Neural cell (in vitro differentiated cells): Measurements from ENCODE around the gene NPM1. TPM values are rescaled to one million over a fixed set of nuclear protein-coding genes. Genes with fewer than 3 reads are reported as not detected.

Experiments
- H2AFZ ChIP-seq: fragments of 200-600, 300-800 bp; sonication (generic), shearing (Covaris generic); 2 replicates; pipeline ENCODE4 v1.6.0; 2014; ENCODE audit warnings: low read depth, mild to moderate bottlenecking, antibody characterized with exemption, low read length, moderate library complexity
- H3F3A ChIP-seq: fragments of 200-600 bp; shearing (Covaris generic); 2 replicates; pipeline ENCODE4 v1.6.1; 2016; ENCODE audit warnings: mild to moderate bottlenecking, moderate library complexity, mixed read lengths, antibody characterized with exemption, low read length; ENCODE audit not compliant: insufficient read depth, poor library complexity, severe bottlenecking
- H3K27ac ChIP-seq: fragments of 200-600, 300-800 bp; sonication (generic), shearing (Covaris generic); 2 replicates; pipeline ENCODE4 v1.5.1; 2014; ENCODE audit warnings: mild to moderate bottlenecking, low read length, moderate library complexity
- H3K27me3 ChIP-seq: fragments of 300-800, 200-600 bp; sonication (generic), shearing (Covaris generic); 2 replicates; pipeline ENCODE4 v1.6.0; 2014; ENCODE audit warnings: mild to moderate bottlenecking, low read depth, low read length, moderate library complexity; ENCODE audit not compliant: insufficient read depth
- H3K36me3 ChIP-seq: fragments of 300-800, 200-600 bp; sonication (generic), shearing (Covaris generic); 2 replicates; pipeline ENCODE4 v1.5.1; 2014; ENCODE audit warnings: mild to moderate bottlenecking, antibody characterized with exemption, low read length, moderate library complexity; ENCODE audit not compliant: insufficient read depth
- H3K4me2 ChIP-seq: fragments of 300-800, 200-600 bp; sonication (generic), shearing (Covaris generic); 2 replicates; pipeline ENCODE4 v1.6.0; 2014; ENCODE audit warnings: mild to moderate bottlenecking, low read length
- H3K4me3 ChIP-seq: fragments of 300-800, 200-600 bp; sonication (generic), shearing (Covaris generic); 2 replicates; pipeline ENCODE4 v1.5.1; 2014; ENCODE audit warnings: mild to moderate bottlenecking, low read length, moderate library complexity
- H3K79me2 ChIP-seq: fragments of 200-600 bp; shearing (Covaris generic); replicated peaks from 2 replicates; pipeline ENCODE4 v1.6.0; 2014; ENCODE audit warnings: mild to moderate bottlenecking, low read length, moderate library complexity; ENCODE audit not compliant: insufficient read depth
- H3K9ac ChIP-seq: fragments of 300-800, 200-600 bp; sonication (generic), shearing (Covaris generic); 2 replicates; pipeline ENCODE4 v1.6.1; 2016; ENCODE audit warnings: mild to moderate bottlenecking, low read length, mixed read lengths
- H3K9me2 ChIP-seq: fragments of 200-600 bp; shearing (Covaris generic); 2 replicates; pipeline ENCODE4 v1.6.1; 2016; ENCODE audit warnings: mild to moderate bottlenecking, low read length, mixed read lengths; ENCODE audit not compliant: insufficient read depth
- H3K9me3 ChIP-seq: fragments of 200-600, 300-800 bp; sonication (generic), shearing (Covaris generic); 2 replicates; pipeline ENCODE4 v1.6.1; 2016; ENCODE audit warnings: mild to moderate bottlenecking, mixed run types, low read length, moderate library complexity, mixed read lengths
- H4K20me1 ChIP-seq: fragments of 200-600 bp; shearing (Covaris generic); 2 replicates; pipeline ENCODE4 v1.6.1; 2016; ENCODE audit warnings: mild to moderate bottlenecking, mixed run types; ENCODE audit not compliant: insufficient read depth
- EP300 ChIP-seq: fragments of 450-650 bp; conservative IDR thresholded peaks from 2 replicates; pipeline ENCODE4 v1.6.1; 2014; ENCODE audit warnings: antibody characterized with exemption, mild to moderate bottlenecking, moderate library complexity; ENCODE audit not compliant: poor library complexity, severe bottlenecking
- EZH2 ChIP-seq: fragments of 200-600, 300-800 bp; shearing (Covaris generic), sonication (generic); IDR thresholded peaks from 2 replicates; pipeline ENCODE4 v1.6.1; 2014; ENCODE audit warnings: antibody characterized with exemption, low read length, borderline replicate concordance, mild to moderate bottlenecking; ENCODE audit not compliant: insufficient read depth, poor library complexity, severe bottlenecking
- MXI1 ChIP-seq: fragments of 450-650 bp; conservative IDR thresholded peaks from 2 replicates; pipeline ENCODE4 v1.6.1; 2014; ENCODE audit warnings: antibody characterized with exemption, mild to moderate bottlenecking; ENCODE audit not compliant: poor library complexity, severe bottlenecking
- POLR2AphosphoS5 ChIP-seq: IDR thresholded peaks from 2 replicates; pipeline ENCODE4 v1.6.1; 2012
- RAD21 ChIP-seq: fragments of 450-650 bp; conservative IDR thresholded peaks from 2 replicates; pipeline ENCODE4 v1.6.1; 2014; ENCODE audit warnings: antibody characterized with exemption, mild to moderate bottlenecking, moderate library complexity
- SMC3 ChIP-seq: fragments of 450-650 bp; conservative IDR thresholded peaks from 2 replicates; pipeline ENCODE4 v1.6.1; 2014; ENCODE audit warnings: antibody characterized with exemption, mild to moderate bottlenecking, moderate library complexity; ENCODE audit not compliant: poor library complexity
- TAF1 ChIP-seq: IDR thresholded peaks from 2 replicates; pipeline ENCODE4 v1.6.1; 2012; ENCODE audit warnings: low read depth
- polyA plus RNA-seq: library from polyadenylated mRNA; depleted of rRNA; stranded (reverse); fragments of >200 nt; gene quantifications from 2 replicates; pipeline ENCODE4 v1.2.3, GENCODE V29; 2014
- TF ChIP-seq, protein P1 (sequence below): fragments of 450-650 bp; IDR thresholded peaks from 2 replicates; pipeline ENCODE4 v1.5.1; 2014; ENCODE audit warnings: antibody characterized with exemption, mild to moderate bottlenecking, moderate library complexity; ENCODE audit not compliant: poor library complexity, severe bottlenecking
- TF ChIP-seq, protein P2 (sequence below): IDR thresholded peaks from 2 replicates; pipeline ENCODE4 v1.6.1; 2012; ENCODE audit warnings: borderline replicate concordance

The NPM1 gene
- polyA plus RNA-seq, 1 donor from 2014 or later: 1,141 TPM

DNA sequence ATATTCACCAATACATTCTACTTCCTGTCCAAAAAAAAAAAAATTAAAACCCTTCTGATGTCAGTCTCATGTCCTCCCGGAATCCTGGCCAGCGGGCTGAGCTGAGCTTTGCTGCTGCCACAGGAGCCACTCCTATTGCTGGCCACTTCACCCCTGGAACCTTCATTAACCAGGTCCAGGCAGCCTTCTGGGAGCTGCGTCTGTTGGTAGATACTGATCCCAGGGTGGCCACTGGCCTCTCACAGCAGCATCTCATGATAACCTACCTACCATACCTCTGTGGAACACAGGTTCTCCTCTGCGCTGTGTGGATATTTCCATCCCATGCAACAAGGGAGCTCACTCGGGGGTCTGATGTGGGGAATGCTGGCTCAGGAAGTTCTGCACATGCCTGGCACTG is 21.0 kb upstream of the NPM1 start:
- Histone ChIP-seq H3K4me2 (no peak overlapping the region), H4K20me1 (no peaks in the 10 kb centered on the region), H3K9ac (no peak overlapping the region), H3K4me3 (no peak overlapping the region), H3K27me3 (no peaks in the 10 kb centered on the region), H2AFZ (no peak overlapping the region), H3K79me2 (no peaks in the 10 kb centered on the region), H3K9me3 (no peaks in the 10 kb centered on the region), H3K36me3 (no peaks in the 10 kb centered on the region), H3K27ac (no peak overlapping the region), H3K9me2 (no peaks in the 10 kb centered on the region), H3F3A (no peaks in the 10 kb centered on the region)
- TF ChIP-seq TAF1 (no peak), POLR2AphosphoS5 (no peak), MXI1 (no peak), EZH2 (no peak), RAD21 (no peak), EP300 (no peak), SMC3 (no peak)
- TF ChIP-seq, protein P1, sequence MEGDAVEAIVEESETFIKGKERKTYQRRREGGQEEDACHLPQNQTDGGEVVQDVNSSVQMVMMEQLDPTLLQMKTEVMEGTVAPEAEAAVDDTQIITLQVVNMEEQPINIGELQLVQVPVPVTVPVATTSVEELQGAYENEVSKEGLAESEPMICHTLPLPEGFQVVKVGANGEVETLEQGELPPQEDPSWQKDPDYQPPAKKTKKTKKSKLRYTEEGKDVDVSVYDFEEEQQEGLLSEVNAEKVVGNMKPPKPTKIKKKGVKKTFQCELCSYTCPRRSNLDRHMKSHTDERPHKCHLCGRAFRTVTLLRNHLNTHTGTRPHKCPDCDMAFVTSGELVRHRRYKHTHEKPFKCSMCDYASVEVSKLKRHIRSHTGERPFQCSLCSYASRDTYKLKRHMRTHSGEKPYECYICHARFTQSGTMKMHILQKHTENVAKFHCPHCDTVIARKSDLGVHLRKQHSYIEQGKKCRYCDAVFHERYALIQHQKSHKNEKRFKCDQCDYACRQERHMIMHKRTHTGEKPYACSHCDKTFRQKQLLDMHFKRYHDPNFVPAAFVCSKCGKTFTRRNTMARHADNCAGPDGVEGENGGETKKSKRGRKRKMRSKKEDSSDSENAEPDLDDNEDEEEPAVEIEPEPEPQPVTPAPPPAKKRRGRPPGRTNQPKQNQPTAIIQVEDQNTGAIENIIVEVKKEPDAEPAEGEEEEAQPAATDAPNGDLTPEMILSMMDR: no peak
- TF ChIP-seq, protein P2, sequence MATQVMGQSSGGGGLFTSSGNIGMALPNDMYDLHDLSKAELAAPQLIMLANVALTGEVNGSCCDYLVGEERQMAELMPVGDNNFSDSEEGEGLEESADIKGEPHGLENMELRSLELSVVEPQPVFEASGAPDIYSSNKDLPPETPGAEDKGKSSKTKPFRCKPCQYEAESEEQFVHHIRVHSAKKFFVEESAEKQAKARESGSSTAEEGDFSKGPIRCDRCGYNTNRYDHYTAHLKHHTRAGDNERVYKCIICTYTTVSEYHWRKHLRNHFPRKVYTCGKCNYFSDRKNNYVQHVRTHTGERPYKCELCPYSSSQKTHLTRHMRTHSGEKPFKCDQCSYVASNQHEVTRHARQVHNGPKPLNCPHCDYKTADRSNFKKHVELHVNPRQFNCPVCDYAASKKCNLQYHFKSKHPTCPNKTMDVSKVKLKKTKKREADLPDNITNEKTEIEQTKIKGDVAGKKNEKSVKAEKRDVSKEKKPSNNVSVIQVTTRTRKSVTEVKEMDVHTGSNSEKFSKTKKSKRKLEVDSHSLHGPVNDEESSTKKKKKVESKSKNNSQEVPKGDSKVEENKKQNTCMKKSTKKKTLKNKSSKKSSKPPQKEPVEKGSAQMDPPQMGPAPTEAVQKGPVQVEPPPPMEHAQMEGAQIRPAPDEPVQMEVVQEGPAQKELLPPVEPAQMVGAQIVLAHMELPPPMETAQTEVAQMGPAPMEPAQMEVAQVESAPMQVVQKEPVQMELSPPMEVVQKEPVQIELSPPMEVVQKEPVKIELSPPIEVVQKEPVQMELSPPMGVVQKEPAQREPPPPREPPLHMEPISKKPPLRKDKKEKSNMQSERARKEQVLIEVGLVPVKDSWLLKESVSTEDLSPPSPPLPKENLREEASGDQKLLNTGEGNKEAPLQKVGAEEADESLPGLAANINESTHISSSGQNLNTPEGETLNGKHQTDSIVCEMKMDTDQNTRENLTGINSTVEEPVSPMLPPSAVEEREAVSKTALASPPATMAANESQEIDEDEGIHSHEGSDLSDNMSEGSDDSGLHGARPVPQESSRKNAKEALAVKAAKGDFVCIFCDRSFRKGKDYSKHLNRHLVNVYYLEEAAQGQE: no peak

GRCh38 chr5:171367424-171368370 is 20.0 kb upstream of the NPM1 start:
- Histone ChIP-seq H3K9me2 (no peaks in the 10 kb centered on the region), H3K79me2 (no peaks in the 10 kb centered on the region), H3K4me3 (no peak overlapping the region), H3K9me3 (no peaks in the 10 kb centered on the region), H3K27ac (no peak overlapping the region), H4K20me1 (no peaks in the 10 kb centered on the region), H3K27me3 (no peaks in the 10 kb centered on the region), H3F3A (no peaks in the 10 kb centered on the region), H3K36me3 (no peaks in the 10 kb centered on the region), H3K9ac (no peak overlapping the region), H3K4me2 (no peak overlapping the region), H2AFZ (no peak overlapping the region)
- TF ChIP-seq EP300 (no peak), EZH2 (no peak), SMC3 (no peak), TAF1 (no peak), RAD21 (no peak), MXI1 (no peak), POLR2AphosphoS5 (no peak)
- TF ChIP-seq, protein P1: no peak
- TF ChIP-seq, protein P2: no peak
